ENCODE measurements around the gene GIPC1.
"Not testable (repeated sequence)": the region's sequence is repeated elsewhere in the genome, so short reads cannot be mapped to it uniquely, and the experiment has no call there.

Gene GIPC1

GRCh38 chr19:14470031-14470876, 25.7 kb downstream of the GIPC1 start:
- no peak for DNase-seq (ENCODE audit: low spot score)

- no peak for DNase-seq (ENCODE audit: low spot score)
These were observed 28.1 kb downstream of the GIPC1 start for GRCh38 chr19:14467816-14468215.

DNA sequence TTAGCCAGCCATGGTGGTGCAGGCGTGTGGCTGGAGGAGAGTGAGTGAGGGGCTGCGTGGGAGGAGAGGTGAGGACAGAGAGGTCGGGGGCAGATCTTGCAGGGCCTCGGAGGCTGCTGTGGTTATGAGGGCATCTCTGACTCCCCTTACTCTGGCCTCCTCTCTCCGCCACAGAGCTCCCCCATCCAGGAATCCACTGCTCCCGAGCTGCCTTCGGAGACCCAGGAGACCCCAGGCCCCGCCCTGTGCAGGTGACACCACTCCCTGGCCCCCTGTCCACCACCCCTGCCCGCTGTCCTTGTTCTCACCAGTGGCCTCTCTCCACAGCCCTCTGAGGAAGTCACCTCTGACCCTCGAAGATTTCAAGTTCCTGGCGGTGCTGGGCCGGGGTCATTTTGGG, 28.5 kb downstream of the GIPC1 start:
- DNase-seq (ENCODE audit: low spot score), result no peak

DNA sequence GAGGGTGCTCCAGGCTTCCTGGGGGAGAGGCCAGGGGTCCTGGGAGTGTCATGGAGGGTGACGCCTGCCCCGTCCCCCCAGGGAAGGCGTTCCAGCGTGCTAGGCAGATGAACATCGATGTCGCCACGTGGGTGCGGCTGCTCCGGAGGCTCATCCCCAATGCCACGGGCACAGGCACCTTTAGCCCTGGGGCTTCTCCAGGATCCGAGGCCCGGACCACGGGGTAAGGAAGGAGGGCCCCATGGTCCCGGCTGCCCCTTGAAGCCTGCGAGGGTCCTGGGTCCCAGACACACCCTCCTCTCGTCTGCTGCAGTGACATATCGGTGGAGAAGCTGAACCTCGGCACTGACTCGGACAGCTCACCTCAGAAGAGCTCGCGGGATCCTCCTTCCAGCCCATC, 32.2 kb downstream of the GIPC1 start:
- DNase-seq (ENCODE audit: low spot score), result no peak

DNA sequence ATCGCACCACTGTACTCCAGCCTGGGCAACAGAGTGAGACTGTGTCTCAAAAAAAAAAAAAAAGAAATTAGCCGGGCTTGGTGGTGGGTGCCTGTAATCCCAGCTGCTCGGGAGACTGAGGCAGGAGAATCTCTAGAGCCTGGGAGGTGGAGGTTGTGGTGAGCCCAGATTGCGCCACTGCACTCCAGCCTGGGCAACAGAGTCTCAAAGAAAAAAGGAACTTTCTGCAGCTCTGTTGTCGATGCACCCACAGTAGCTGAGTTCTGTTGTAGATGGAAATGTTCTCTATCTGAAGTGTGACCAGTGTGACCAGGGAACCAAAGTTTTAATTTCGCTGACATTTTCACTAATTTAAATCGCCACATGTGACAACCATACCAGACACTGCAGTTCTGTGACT, 33.5 kb downstream of the GIPC1 start:
- DNase-seq (ENCODE audit: low spot score), result not testable (repeated sequence)

DNA sequence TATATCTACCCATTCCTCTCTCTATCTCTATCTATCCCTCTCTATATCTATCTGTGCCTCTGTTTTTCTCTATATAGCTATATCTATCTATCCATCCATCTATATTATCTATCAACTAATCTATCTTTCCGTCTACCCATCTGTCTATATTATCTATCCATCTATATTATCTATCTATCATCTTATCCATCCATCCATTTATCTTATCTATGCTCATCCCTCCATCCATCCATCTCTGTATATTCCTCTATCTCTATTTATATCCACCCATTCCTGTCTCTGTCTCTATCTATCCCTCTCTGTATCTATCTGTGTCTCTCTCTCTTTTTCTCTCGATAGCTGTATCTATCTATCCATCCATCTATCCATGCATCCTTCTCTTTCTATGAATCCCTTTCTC, 35.0 kb downstream of the GIPC1 start:
- DNase-seq (ENCODE audit: low spot score), result no peak

GRCh38 chr19:14459703-14460102, 36.2 kb downstream of the GIPC1 start:
- DNase-seq (ENCODE audit: low spot score), result no peak

GRCh38 chr19:14452303-14452702, 43.6 kb downstream of the GIPC1 start:
- DNase-seq (ENCODE audit: low spot score), result not testable (repeated sequence)

DNA sequence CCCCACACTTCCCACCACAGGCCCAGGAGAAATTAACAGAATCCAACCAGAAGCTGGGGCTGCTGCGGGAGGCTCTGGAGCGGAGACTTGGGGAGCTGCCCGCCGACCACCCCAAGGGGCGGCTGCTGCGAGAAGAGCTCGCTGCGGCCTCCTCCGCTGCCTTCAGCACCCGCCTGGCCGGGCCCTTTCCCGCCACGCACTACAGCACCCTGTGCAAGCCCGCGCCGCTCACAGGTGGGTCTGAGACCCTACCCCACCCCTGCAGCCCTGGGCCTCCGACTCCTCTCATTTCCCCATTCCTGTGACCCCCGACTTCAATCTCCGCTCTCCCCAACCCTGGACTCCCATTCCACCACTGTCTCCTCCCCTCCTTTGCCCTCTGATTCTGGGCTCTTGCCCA, 45.1 kb downstream of the GIPC1 start:
- no peak for DNase-seq (ENCODE audit: low spot score)

- DNase-seq (ENCODE audit: low spot score), result no peak
These were observed 45.6 kb downstream of the GIPC1 start for GRCh38 chr19:14450168-14450874.

DNA sequence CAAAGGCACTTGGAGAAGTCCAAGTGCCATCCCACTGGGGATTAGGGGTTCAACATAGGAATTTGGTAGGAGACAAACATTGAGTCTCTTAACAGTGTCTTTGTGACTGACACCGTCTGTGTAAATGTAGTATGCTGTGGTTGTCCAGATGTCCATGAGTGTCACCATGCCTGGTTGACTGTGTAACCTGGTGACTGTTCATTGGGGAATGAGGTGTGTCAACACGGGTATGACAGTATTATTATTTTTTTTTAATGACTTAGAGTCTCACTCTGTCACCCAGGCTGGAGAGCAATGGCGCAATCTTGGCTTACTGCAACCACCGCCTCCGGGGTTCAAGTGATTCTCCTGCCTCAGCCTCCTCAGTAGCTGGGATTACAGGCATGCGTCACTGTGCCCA, 46.6 kb downstream of the GIPC1 start:
- DNase-seq (ENCODE audit: low spot score), result no peak

GRCh38 chr19:14446336-14447036, 49.4 kb downstream of the GIPC1 start:
- no peak for DNase-seq (ENCODE audit: low spot score)

GRCh38 chr19:14443632-14444216, 52.2 kb downstream of the GIPC1 start:
- DNase-seq (ENCODE audit: low spot score), result no peak

DNA sequence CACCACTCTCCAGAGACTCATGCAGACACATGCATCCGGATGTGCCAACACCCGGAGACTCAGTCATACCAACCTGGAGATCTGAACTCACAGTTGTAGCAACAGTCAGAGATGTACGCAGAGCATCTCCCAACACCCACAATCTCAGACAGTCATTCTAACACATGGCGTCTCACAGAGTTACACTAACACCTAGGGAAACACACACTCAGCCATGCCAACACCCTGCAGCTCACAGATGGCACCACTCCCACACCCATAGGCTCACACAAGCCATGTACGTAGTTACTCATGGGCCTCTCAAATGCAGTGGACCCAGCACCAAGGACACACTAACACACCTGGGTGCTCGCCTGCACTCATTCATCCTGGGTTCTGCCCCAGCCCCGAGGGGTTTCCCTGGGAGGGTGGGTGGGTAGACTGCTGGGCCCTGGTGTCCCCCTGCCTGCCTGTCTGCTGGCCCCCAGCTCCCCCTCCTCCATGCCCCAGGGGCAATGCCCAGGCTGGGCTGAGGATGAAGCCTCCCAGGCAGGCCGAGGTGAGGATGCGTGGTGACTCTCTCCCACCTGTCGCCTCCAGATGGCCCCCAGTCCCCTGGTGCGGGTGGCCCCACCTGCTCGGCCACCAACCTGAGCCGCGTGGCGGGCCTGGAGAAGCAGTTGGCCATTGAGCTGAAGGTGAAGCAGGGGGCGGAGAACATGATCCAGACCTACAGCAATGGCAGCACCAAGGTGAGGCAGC, 52.9 kb downstream of the GIPC1 start:
- no peak for DNase-seq (ENCODE audit: low spot score)

GRCh38 chr19:14441041-14441938, 54.6 kb downstream of the GIPC1 start:
- no peak for DNase-seq (ENCODE audit: low spot score)

DNA sequence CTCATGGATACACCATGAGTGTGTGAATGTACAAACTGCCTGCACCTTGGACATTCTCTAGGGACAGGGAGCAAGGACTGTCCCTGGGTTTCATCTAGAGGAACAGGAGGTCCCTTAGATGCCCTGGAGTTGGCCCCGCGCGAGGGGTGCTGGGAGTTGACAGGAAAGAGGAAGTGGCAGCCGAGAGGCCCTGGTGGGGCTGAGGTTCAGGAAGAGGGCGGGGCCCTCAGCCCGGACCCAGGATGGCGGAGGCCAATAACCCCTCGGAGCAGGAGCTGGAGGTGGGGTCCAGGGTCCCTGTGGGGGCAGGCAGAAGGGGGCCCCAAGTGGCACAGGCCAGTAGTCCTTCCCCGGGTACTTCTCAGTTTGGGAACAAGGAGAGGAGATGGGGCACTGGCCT, 55.9 kb downstream of the GIPC1 start:
- DNase-seq (ENCODE audit: low spot score), result no peak

DNA sequence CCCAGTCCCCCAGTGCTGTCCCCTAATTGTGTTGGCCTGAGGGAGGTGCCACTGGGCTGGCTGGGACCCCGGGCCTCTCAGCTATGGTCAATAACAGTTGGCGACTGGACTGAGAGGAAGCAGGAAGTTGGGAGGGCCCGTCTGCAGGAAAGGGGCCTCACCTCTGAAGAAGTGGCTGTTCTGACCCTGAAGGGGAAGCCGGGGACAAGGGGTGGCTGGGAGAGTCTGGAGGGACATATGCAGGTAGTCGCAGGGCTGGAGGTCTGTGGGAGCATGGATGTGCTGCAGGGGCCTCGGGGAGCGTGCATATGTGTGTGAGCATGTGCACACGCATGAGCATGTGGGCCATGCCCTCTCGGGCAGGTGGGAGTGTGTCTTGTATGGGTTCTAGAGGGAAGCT, 56.9 kb downstream of the GIPC1 start:
- DNase-seq (ENCODE audit: low spot score), result no peak

- no peak for DNase-seq (ENCODE audit: low spot score)
These were observed 58.3 kb downstream of the GIPC1 start for GRCh38 chr19:14437578-14438140.

- no peak for DNase-seq (ENCODE audit: low spot score)
These were observed 60.4 kb downstream of the GIPC1 start for GRCh38 chr19:14435320-14436050.

All from hepatic stellate cell (primary cell).